Esophagus squamous epithelium (tissue), 5 donors: Measurements from ENCODE around the gene PRIM2. TPM values are rescaled to one million over a fixed set of nuclear protein-coding genes. Genes with fewer than 3 reads are reported as not detected.
"Not testable (repeated sequence)": the region's sequence is repeated elsewhere in the genome, so short reads cannot be mapped to it uniquely, and the experiment has no call there.

Source experiments
- DNase-seq: peaks from one replicate; lab custom pipeline; 2025; lab: John Stamatoyannopoulos, UW
- H3K27ac ChIP-seq, 4 donors: fragments of 200-600 bp; sonication (generic); one replicate each; pipeline ENCODE4 v1.5.1; 2016 to 2019; ENCODE audit warnings: mild to moderate bottlenecking in 1 of 4
- H3K27me3 ChIP-seq, 4 donors: fragments of 200-600 bp; sonication (generic); 1 replicate in 3 of 4; 2 replicates in 1 of 4; pipeline versions ENCODE4 v1.5.1 to v1.6.0; 2017 to 2021; ENCODE audit warnings: antibody characterized with exemption in 1 of 4
- H3K36me3 ChIP-seq, 3 donors: fragments of 200-600 bp; sonication (generic); one replicate each; pipeline ENCODE4 v1.5.1; 2016 to 2019
- H3K4me1 ChIP-seq, 3 donors: fragments of 200-600 bp; sonication (generic); one replicate each; pipeline ENCODE4 v1.5.1; 2017 to 2019
- H3K4me3 ChIP-seq, 4 donors: fragments of 200-600 bp; sonication (generic); 1 replicate in 3 of 4; 2 replicates in 1 of 4; pipeline ENCODE4 v1.5.1; 2016 to 2019; ENCODE audit warnings: mild to moderate bottlenecking in 2 of 4, moderate library complexity in 1 of 4
- H3K9me3 ChIP-seq, 3 donors: fragments of 200-600 bp; sonication (generic); one replicate each; pipeline ENCODE4 v1.5.1; 2016 to 2019
- WGBS, 2 donors: methylation state at CpG; one replicate each; pipeline ENCODE4 v1.1.5; 2018; 5-methylcytosine and 5-hydroxymethylcytosine counted together
- intact Hi-C: fragments of 100-400 bp; cut with DNase I; formaldehyde crosslinking; loops from one replicate; pipeline ENCODE4 v1.15.0; 2022
- total RNA-seq, 4 donors: library from RNA; depleted of rRNA; stranded (reverse); fragments of >200 nt; gene quantifications; one replicate each; pipeline ENCODE4 v1.1.0, GENCODE V29; 2016
- donor health status: DM: yes; HTN: yes; CAD: no.

Gene PRIM2
- total RNA-seq, 4 donors from 2014 or later: 4.1 to 10.9 (median 9.8) TPM

GRCh38 chr6:57488551-57488950 is 171.1 kb downstream of the PRIM2 start:
- H3K27ac ChIP-seq, H3K4me1 ChIP-seq, H3K9me3 ChIP-seq, H3K36me3 ChIP-seq, H3K27me3 ChIP-seq, intact Hi-C loops, H3K4me3 ChIP-seq, DNase-seq: not testable (repeated sequence)
- WGBS, 2 donors: 55 to 71% methylated on average over 1 to 3 of the region's 3 CpGs

- H3K4me3 ChIP-seq, H3K27me3 ChIP-seq, H3K27ac ChIP-seq, intact Hi-C loops, DNase-seq, H3K9me3 ChIP-seq, H3K36me3 ChIP-seq, H3K4me1 ChIP-seq: not testable (repeated sequence)
Measured at GRCh38 chr6:57489887-57490286, 172.5 kb downstream of the PRIM2 start.

- WGBS, 2 donors: 58 to 73% methylated on average over 7 of the region's 7 CpGs
- DNase-seq, H3K36me3 ChIP-seq, H3K4me3 ChIP-seq, H3K27ac ChIP-seq, H3K4me1 ChIP-seq, intact Hi-C loops, H3K27me3 ChIP-seq, H3K9me3 ChIP-seq: not testable (repeated sequence)
Measured at GRCh38 chr6:57491795-57492194, 174.4 kb downstream of the PRIM2 start.

- DNase-seq, intact Hi-C loops: not testable (repeated sequence)
- WGBS, 2 donors: 97 to 100% methylated on average over 2 of the region's 2 CpGs
Measured at GRCh38 chr6:57496251-57496650, 178.8 kb downstream of the PRIM2 start.

GRCh38 chr6:57500368-57501021 is 183.1 kb downstream of the PRIM2 start:
- H3K4me1 ChIP-seq, H3K9me3 ChIP-seq, H3K4me3 ChIP-seq, H3K36me3 ChIP-seq, H3K27ac ChIP-seq, DNase-seq, H3K27me3 ChIP-seq, intact Hi-C loops: not testable (repeated sequence)
- 62 to 67% methylated on average over 3 of the region's 4 CpGs for WGBS, 2 donors

More at GRCh38 chr6:57496251-57496650, 178.8 kb downstream of the PRIM2 start:
- H3K9me3 ChIP-seq, H3K27ac ChIP-seq, H3K4me1 ChIP-seq, H3K4me3 ChIP-seq, H3K36me3 ChIP-seq, H3K27me3 ChIP-seq: not testable (repeated sequence)

- H3K27ac ChIP-seq, H3K4me3 ChIP-seq, H3K36me3 ChIP-seq, intact Hi-C loops, DNase-seq, H3K27me3 ChIP-seq, H3K4me1 ChIP-seq, H3K9me3 ChIP-seq: not testable (repeated sequence)
- 96 to 97% methylated on average over 10 of the region's 10 CpGs for WGBS, 2 donors
Measured at GRCh38 chr6:57502387-57502786, 185.0 kb downstream of the PRIM2 start.

- H3K36me3 ChIP-seq, intact Hi-C loops, H3K4me3 ChIP-seq, H3K27me3 ChIP-seq, H3K27ac ChIP-seq, H3K4me1 ChIP-seq, H3K9me3 ChIP-seq, DNase-seq: not testable (repeated sequence)
- WGBS, 2 donors: 61 to 92% methylated on average over 1 of the region's 1 CpG
Measured at GRCh38 chr6:57505251-57505650, 187.8 kb downstream of the PRIM2 start.

- DNase-seq, H3K27me3 ChIP-seq, H3K4me3 ChIP-seq, intact Hi-C loops, H3K9me3 ChIP-seq, H3K36me3 ChIP-seq, H3K4me1 ChIP-seq, H3K27ac ChIP-seq: not testable (repeated sequence)
- 79 to 85% methylated on average over 4 of the region's 4 CpGs for WGBS, 2 donors
Measured at GRCh38 chr6:57510390-57510789, 193.0 kb downstream of the PRIM2 start.

GRCh38 chr6:57515171-57515570 is 197.7 kb downstream of the PRIM2 start:
- WGBS, 2 donors: 60 to 83% methylated on average over 1 of the region's 1 CpG
- H3K36me3 ChIP-seq, intact Hi-C loops: not testable (repeated sequence)

GRCh38 chr6:57515845-57516244 is 198.4 kb downstream of the PRIM2 start:
- H3K4me3 ChIP-seq, H3K4me1 ChIP-seq, intact Hi-C loops, H3K9me3 ChIP-seq, DNase-seq, H3K27ac ChIP-seq, H3K27me3 ChIP-seq, H3K36me3 ChIP-seq: not testable (repeated sequence)
- 89 to 100% methylated on average over 1 of the region's 3 CpGs for WGBS, 2 donors

More at GRCh38 chr6:57515171-57515570, 197.7 kb downstream of the PRIM2 start:
- H3K4me1 ChIP-seq, H3K27me3 ChIP-seq, H3K4me3 ChIP-seq, H3K27ac ChIP-seq, DNase-seq, H3K9me3 ChIP-seq: not testable (repeated sequence)

GRCh38 chr6:57516776-57517175 is 199.3 kb downstream of the PRIM2 start:
- H3K27ac ChIP-seq, intact Hi-C loops, H3K4me1 ChIP-seq, H3K4me3 ChIP-seq, H3K36me3 ChIP-seq, H3K27me3 ChIP-seq, H3K9me3 ChIP-seq, DNase-seq: not testable (repeated sequence)
- WGBS, 2 donors: 83 to 91% methylated on average over 3 of the region's 3 CpGs

- H3K27me3 ChIP-seq, H3K4me3 ChIP-seq, H3K9me3 ChIP-seq, DNase-seq, intact Hi-C loops, H3K36me3 ChIP-seq, H3K4me1 ChIP-seq, H3K27ac ChIP-seq: not testable (repeated sequence)
- 90 to 94% methylated on average over 12 of the region's 12 CpGs for WGBS, 2 donors
Measured at GRCh38 chr6:57519198-57519597, 201.8 kb downstream of the PRIM2 start.

- H3K9me3 ChIP-seq, H3K27ac ChIP-seq, H3K4me3 ChIP-seq, intact Hi-C loops, DNase-seq, H3K27me3 ChIP-seq, H3K36me3 ChIP-seq, H3K4me1 ChIP-seq: not testable (repeated sequence)
- WGBS, 2 donors: 74 to 85% methylated on average over 1 of the region's 1 CpG
Measured at GRCh38 chr6:57521085-57521484, 203.7 kb downstream of the PRIM2 start.

GRCh38 chr6:57523221-57523620 is 205.8 kb downstream of the PRIM2 start:
- H3K27me3 ChIP-seq, intact Hi-C loops, DNase-seq, H3K9me3 ChIP-seq, H3K27ac ChIP-seq, H3K4me3 ChIP-seq, H3K4me1 ChIP-seq, H3K36me3 ChIP-seq: not testable (repeated sequence)
- 42 to 59% methylated on average over 2 of the region's 2 CpGs for WGBS, 2 donors
